Keratinocyte (primary cell): ENCODE measurements around the gene SLC22A1. TPM values are rescaled to one million over a fixed set of nuclear protein-coding genes. Genes with fewer than 3 reads are reported as not detected.

Source experiments
- DNase-seq: peaks from one replicate; pipeline ENCODE4 v3.0.0-alpha.2; 2011; ENCODE audit warnings: low read depth, missing footprints, low spot score
- FAIRE-seq: peaks from 2 replicates; lab custom pipeline; 2011; peaks lifted over from hg19 to GRCh38; lab: Jason Lieb, UNC
- H2AFZ ChIP-seq: 2 replicates; pipeline ENCODE4 v1.6.0; 2012; ENCODE audit warnings: low read length, control low read depth, inconsistent platforms; ENCODE audit not compliant: control insufficient read depth
- H3K27ac ChIP-seq: 2 replicates; pipeline ENCODE4 v1.5.1; 2011; ENCODE audit warnings: low read length; ENCODE audit not compliant: control insufficient read depth, insufficient read depth
- H3K27me3 ChIP-seq: 3 replicates; pipeline ENCODE4 v1.6.0; 2011; ENCODE audit warnings: low read length; ENCODE audit not compliant: control insufficient read depth, insufficient read depth; ENCODE audit errors: extremely low read depth
- H3K36me3 ChIP-seq, 2 experiments: 2 replicates in 1 of 2; 3 replicates in 1 of 2; pipeline ENCODE4 v1.5.1; 2011; ENCODE audit warnings: low read length in 2 of 2, mild to moderate bottlenecking in 1 of 2; ENCODE audit not compliant: control insufficient read depth in 2 of 2, insufficient read depth in 2 of 2; ENCODE audit errors: extremely low read depth in 1 of 2
- H3K4me1 ChIP-seq: 3 replicates; pipeline ENCODE4 v1.5.1; 2011; ENCODE audit warnings: low read length; ENCODE audit not compliant: control insufficient read depth, insufficient read depth; ENCODE audit errors: extremely low read depth
- H3K4me2 ChIP-seq: 3 replicates; pipeline ENCODE4 v1.6.0; 2011; ENCODE audit warnings: low read depth, low read length; ENCODE audit not compliant: control insufficient read depth, insufficient read depth; ENCODE audit errors: extremely low read depth
- H3K4me3 ChIP-seq, 3 experiments: fragments of 200-600 bp in 1 of 3; sonication (generic) in 1 of 3; 2 replicates in 2 of 3; 3 replicates in 1 of 3; pipeline ENCODE4 v1.5.1; 2011 to 2016; ENCODE audit warnings: low read length in 3 of 3, mild to moderate bottlenecking in 3 of 3, control low read depth in 2 of 3, inconsistent platforms in 1 of 3, low read depth in 1 of 3, mixed read lengths in 1 of 3, mixed run types in 1 of 3, moderate library complexity in 1 of 3; ENCODE audit not compliant: control insufficient read depth in 2 of 3, insufficient read depth in 2 of 3; ENCODE audit errors: extremely low read depth in 1 of 3
- H3K79me2 ChIP-seq: 2 replicates; pipeline ENCODE4 v1.6.0; 2012; ENCODE audit warnings: low read length; ENCODE audit not compliant: control insufficient read depth, insufficient read depth
- H3K9ac ChIP-seq: 3 replicates; pipeline ENCODE4 v1.6.0; 2011; ENCODE audit warnings: low read length; ENCODE audit not compliant: control insufficient read depth, insufficient read depth; ENCODE audit errors: extremely low read depth
- H3K9me1 ChIP-seq: 3 replicates; pipeline ENCODE4 v1.6.0; 2011; ENCODE audit warnings: low read length; ENCODE audit not compliant: control insufficient read depth, insufficient read depth; ENCODE audit errors: extremely low read depth
- H3K9me3 ChIP-seq: 2 replicates; pipeline ENCODE4 v1.5.1; 2012; ENCODE audit warnings: low read depth, low read length; ENCODE audit not compliant: control insufficient read depth
- H4K20me1 ChIP-seq: 3 replicates; pipeline ENCODE4 v1.6.0; 2011; ENCODE audit warnings: low read length; ENCODE audit not compliant: control insufficient read depth, insufficient read depth; ENCODE audit errors: extremely low read depth
- CTCF ChIP-seq, 3 experiments: IDR thresholded peaks in 1 of 3; conservative IDR thresholded peaks in 1 of 3; optimal IDR thresholded peaks in 1 of 3; 2 replicates in 2 of 3; 3 replicates in 1 of 3; pipeline versions ENCODE3 to v1.5.1; 2011; ENCODE audit warnings: low read length in 3 of 3, mild to moderate bottlenecking in 3 of 3, moderate library complexity in 2 of 3, control low read depth in 1 of 3, inconsistent platforms in 1 of 3; ENCODE audit not compliant: insufficient read depth in 2 of 3; ENCODE audit errors: extremely low read depth in 1 of 3
- EZH2 ChIP-seq: IDR thresholded peaks from one replicate; pipeline ENCODE4 v1.6.1; 2012; ENCODE audit warnings: inconsistent platforms, mild to moderate bottlenecking, low read length, moderate library complexity
- dilution Hi-C: fragments of 300-500 bp; cut with MboI; formaldehyde crosslinking; loops from one replicate; pipeline ENCODE4 v1.7.0; 2020; ENCODE audit warnings: low sequenced_read_pairs; ENCODE audit not compliant: extremely low pct_ligation_motif_present
- polyA plus RNA-seq, 5 experiments: library from polyadenylated mRNA; depleted of rRNA in 3 of 5; stranded (reverse) in 3 of 5; stranded (forward) in 1 of 5; unstranded in 1 of 5; fragments of >200 nt; gene quantifications; 1 replicate in 1 of 5; 2 replicates in 3 of 5; 3 replicates in 1 of 5; pipeline versions ENCODE4 v1.2.1 to v1.2.3, GENCODE V29; 2011 to 2012; ENCODE audit warnings: missing spikeins in 2 of 5, low read depth in 1 of 5, low replicate concordance in 1 of 5

The SLC22A1 gene
- polyA plus RNA-seq, 1 donor (not counting 4 experiments of a cell fraction or from before 2014, with no cell fraction given): 0.76 TPM

- H3K9ac ChIP-seq: no peak overlapping the region
- FAIRE-seq (no peak), DNase-seq (no peak)
- no peaks in the 10 kb centered on the region for H3K4me1 ChIP-seq
- H3K4me3 ChIP-seq: no peak overlapping the region
- no peaks in the 10 kb centered on the region for H3K9me3 ChIP-seq
- no peak overlapping the region for H3K27ac ChIP-seq
- no peak overlapping the region for H2AFZ ChIP-seq
- H4K20me1 ChIP-seq: no peaks in the 10 kb centered on the region
- no peaks in the 10 kb centered on the region for H3K27me3 ChIP-seq
- no peaks in the 10 kb centered on the region for H3K9me1 ChIP-seq
- no peaks in the 10 kb centered on the region for H3K79me2 ChIP-seq
- TF ChIP-seq EZH2: no peak
- TF ChIP-seq CTCF (optimal IDR thresholded peaks at IDR 0.05 in 1 of 3, IDR thresholded peaks at IDR 0.05 in 1 of 3, conservative IDR thresholded peaks at IDR 0.05 in 1 of 3; ENCODE audit: extremely low read depth in 1 of 3, insufficient read depth in 2 of 3, low read length in 3 of 3): no peak
- H3K36me3 ChIP-seq: no peaks in the 10 kb centered on the region
- no peak overlapping the region for H3K4me2 ChIP-seq
- dilution Hi-C loops: no loop called here
Observed at GRCh38 chr6:160154471-160154870, 32.9 kb downstream of the SLC22A1 start.

DNA sequence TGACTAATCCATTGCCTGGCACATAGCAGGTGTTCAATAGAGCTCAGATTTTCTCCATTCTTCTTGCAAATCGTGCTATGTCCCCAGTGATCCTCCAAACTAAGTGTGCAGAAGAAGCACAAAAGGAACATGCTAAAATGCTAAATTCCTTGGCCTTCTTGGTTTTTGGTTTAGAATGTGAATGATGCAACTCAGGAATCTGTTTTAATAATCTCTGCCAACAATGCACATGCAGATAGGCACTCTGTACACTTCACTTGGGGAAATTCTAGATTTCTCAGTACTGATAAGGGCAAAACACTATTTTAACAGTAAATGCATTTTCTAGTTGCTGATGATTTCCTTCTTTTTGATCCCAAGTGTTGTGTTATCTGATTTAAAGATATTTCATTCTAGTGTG is 35.2 kb downstream of the SLC22A1 start:
- Histone ChIP-seq H3K36me3 (peaks cover 0 to 3% of the 10 kb centered on the region in 2 experiments), H3K9me1 (no peaks in the 10 kb centered on the region), H3K27me3 (no peaks in the 10 kb centered on the region), H2AFZ (no peak overlapping the region), H3K4me3 (no peak overlapping the region), H3K9ac (no peak overlapping the region), H3K79me2 (no peaks in the 10 kb centered on the region), H3K9me3 (no peaks in the 10 kb centered on the region), H3K4me2 (no peak overlapping the region), H4K20me1 (no peaks in the 10 kb centered on the region), H3K4me1 (no peaks in the 10 kb centered on the region), H3K27ac (no peak overlapping the region)
- FAIRE-seq (no peak), DNase-seq (no peak)
- dilution Hi-C loops: no loop called here
- TF ChIP-seq CTCF (optimal IDR thresholded peaks at IDR 0.05 in 1 of 3, IDR thresholded peaks at IDR 0.05 in 1 of 3, conservative IDR thresholded peaks at IDR 0.05 in 1 of 3; ENCODE audit: extremely low read depth in 1 of 3, insufficient read depth in 2 of 3, low read length in 3 of 3): no peak
- TF ChIP-seq EZH2: no peak
